HepG2 (cell line): Measurements from ENCODE around the gene TEKTIP1. TPM values are rescaled to one million over a fixed set of nuclear protein-coding genes. Genes with fewer than 3 reads are reported as not detected.

Experiments
- HNRNPUL1 ChIP-seq: fragments of 200-400 bp; formaldehyde crosslinking; IDR thresholded peaks from 2 replicates; pipeline ENCODE4 v1.6.1; 2017; ENCODE audit warnings: low read depth, mild to moderate bottlenecking, low read length, moderate library complexity
- RBM22 ChIP-seq: fragments of 200-400 bp; formaldehyde crosslinking; optimal IDR thresholded peaks from 2 replicates; pipeline ENCODE3; 2017; ENCODE audit warnings: mild to moderate bottlenecking, low read length, moderate library complexity
- REST ChIP-seq, 2 experiments: IDR thresholded peaks; 2 replicates each; pipeline ENCODE4 v1.6.1; 2011 to 2012; ENCODE audit warnings: low read length in 2 of 2, borderline replicate concordance in 1 of 2, low read depth in 1 of 2, mild to moderate bottlenecking in 1 of 2, moderate library complexity in 1 of 2
- SIN3A ChIP-seq: IDR thresholded peaks from 2 replicates; pipeline ENCODE4 v1.6.1; 2011; ENCODE audit warnings: low read depth, mild to moderate bottlenecking, control low read depth, low read length, borderline replicate concordance
- ZNF556 ChIP-seq: sonication (generic); formaldehyde crosslinking; IDR thresholded peaks from 2 replicates; pipeline ENCODE4 v1.4.0; 2020; ENCODE audit warnings: mild to moderate bottlenecking, missing genetic modification reagents, borderline replicate concordance
- ZNF770 ChIP-seq: sonication (generic); formaldehyde crosslinking; IDR thresholded peaks from 2 replicates; pipeline ENCODE4 v1.5.0; 2020; ENCODE audit warnings: mild to moderate bottlenecking, missing genetic modification reagents
- polyA plus RNA-seq, 8 experiments: library from polyadenylated mRNA; depleted of rRNA in 3 of 8; stranded (reverse) in 7 of 8; unstranded in 1 of 8; fragments of >200 nt; fragmentation: Illumina TruSeq in 4 of 8; extraction: Trizol in 4 of 8; gene quantifications; 2 replicates each; pipeline versions ENCODE4 v1.2.1 to v1.2.3, GENCODE V29; 2011 to 2016; ENCODE audit warnings: low read depth in 4 of 8, missing spikeins in 1 of 8, mixed read lengths in 1 of 8; ENCODE audit not compliant: insufficient read depth in 1 of 8
- total RNA-seq, 5 experiments: library from RNA; depleted of rRNA; stranded (reverse); fragments of >200 nt; fragmentation: Illumina TruSeq; extraction: Trizol; gene quantifications; 2 replicates each; pipeline ENCODE4 v1.2.3, GENCODE V29; 2016; ENCODE audit warnings: low read depth in 1 of 5
- TF ChIP-seq, protein P1 (sequence below): sonication (generic); formaldehyde crosslinking; IDR thresholded peaks from 2 replicates; pipeline ENCODE4 v1.5.1; 2020; ENCODE audit warnings: missing genetic modification reagents, mild to moderate bottlenecking, borderline replicate concordance
- TF ChIP-seq, protein P2 (sequence below): fragments of 450-650 bp; IDR thresholded peaks from 2 replicates; pipeline ENCODE4 v1.6.1; 2017
- TF ChIP-seq, protein P3 (sequence below): sonication (generic); formaldehyde crosslinking; IDR thresholded peaks from 2 replicates; pipeline ENCODE4 v1.4.0; 2020; ENCODE audit warnings: missing genetic modification reagents
- TF ChIP-seq, protein P4 (sequence below): IDR thresholded peaks from 2 replicates; pipeline ENCODE4 v1.6.1; 2016

The TEKTIP1 gene
- total and polyA plus RNA-seq, 2 of the 13 experiments (the other 11 are each of a cell fraction or from before 2014, with no cell fraction given), result not detected

GRCh38 chr19:3549816-3550215 is 10.8 kb downstream of the TEKTIP1 start (continued):
- TF ChIP-seq, protein P1, sequence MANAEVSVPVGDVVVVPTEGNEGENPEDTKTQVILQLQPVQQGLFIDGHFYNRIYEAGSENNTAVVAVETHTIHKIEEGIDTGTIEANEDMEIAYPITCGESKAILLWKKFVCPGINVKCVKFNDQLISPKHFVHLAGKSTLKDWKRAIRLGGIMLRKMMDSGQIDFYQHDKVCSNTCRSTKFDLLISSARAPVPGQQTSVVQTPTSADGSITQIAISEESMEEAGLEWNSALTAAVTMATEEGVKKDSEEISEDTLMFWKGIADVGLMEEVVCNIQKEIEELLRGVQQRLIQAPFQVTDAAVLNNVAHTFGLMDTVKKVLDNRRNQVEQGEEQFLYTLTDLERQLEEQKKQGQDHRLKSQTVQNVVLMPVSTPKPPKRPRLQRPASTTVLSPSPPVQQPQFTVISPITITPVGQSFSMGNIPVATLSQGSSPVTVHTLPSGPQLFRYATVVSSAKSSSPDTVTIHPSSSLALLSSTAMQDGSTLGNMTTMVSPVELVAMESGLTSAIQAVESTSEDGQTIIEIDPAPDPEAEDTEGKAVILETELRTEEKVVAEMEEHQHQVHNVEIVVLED (CRISPR knock-in tag), result no peak
- TF ChIP-seq ZNF770 (CRISPR knock-in tag) (no peak), SIN3A (no peak), HNRNPUL1 (no peak), ZNF556 (CRISPR knock-in tag) (no peak), RBM22 (no peak), REST (IDR thresholded peaks at IDR 0.05; ENCODE audit: borderline replicate concordance in 1 of 2, low read depth in 1 of 2, low read length in 2 of 2) (no peak)
- TF ChIP-seq, protein P2, sequence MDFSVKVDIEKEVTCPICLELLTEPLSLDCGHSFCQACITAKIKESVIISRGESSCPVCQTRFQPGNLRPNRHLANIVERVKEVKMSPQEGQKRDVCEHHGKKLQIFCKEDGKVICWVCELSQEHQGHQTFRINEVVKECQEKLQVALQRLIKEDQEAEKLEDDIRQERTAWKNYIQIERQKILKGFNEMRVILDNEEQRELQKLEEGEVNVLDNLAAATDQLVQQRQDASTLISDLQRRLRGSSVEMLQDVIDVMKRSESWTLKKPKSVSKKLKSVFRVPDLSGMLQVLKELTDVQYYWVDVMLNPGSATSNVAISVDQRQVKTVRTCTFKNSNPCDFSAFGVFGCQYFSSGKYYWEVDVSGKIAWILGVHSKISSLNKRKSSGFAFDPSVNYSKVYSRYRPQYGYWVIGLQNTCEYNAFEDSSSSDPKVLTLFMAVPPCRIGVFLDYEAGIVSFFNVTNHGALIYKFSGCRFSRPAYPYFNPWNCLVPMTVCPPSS, result no peak
- TF ChIP-seq, protein P3, sequence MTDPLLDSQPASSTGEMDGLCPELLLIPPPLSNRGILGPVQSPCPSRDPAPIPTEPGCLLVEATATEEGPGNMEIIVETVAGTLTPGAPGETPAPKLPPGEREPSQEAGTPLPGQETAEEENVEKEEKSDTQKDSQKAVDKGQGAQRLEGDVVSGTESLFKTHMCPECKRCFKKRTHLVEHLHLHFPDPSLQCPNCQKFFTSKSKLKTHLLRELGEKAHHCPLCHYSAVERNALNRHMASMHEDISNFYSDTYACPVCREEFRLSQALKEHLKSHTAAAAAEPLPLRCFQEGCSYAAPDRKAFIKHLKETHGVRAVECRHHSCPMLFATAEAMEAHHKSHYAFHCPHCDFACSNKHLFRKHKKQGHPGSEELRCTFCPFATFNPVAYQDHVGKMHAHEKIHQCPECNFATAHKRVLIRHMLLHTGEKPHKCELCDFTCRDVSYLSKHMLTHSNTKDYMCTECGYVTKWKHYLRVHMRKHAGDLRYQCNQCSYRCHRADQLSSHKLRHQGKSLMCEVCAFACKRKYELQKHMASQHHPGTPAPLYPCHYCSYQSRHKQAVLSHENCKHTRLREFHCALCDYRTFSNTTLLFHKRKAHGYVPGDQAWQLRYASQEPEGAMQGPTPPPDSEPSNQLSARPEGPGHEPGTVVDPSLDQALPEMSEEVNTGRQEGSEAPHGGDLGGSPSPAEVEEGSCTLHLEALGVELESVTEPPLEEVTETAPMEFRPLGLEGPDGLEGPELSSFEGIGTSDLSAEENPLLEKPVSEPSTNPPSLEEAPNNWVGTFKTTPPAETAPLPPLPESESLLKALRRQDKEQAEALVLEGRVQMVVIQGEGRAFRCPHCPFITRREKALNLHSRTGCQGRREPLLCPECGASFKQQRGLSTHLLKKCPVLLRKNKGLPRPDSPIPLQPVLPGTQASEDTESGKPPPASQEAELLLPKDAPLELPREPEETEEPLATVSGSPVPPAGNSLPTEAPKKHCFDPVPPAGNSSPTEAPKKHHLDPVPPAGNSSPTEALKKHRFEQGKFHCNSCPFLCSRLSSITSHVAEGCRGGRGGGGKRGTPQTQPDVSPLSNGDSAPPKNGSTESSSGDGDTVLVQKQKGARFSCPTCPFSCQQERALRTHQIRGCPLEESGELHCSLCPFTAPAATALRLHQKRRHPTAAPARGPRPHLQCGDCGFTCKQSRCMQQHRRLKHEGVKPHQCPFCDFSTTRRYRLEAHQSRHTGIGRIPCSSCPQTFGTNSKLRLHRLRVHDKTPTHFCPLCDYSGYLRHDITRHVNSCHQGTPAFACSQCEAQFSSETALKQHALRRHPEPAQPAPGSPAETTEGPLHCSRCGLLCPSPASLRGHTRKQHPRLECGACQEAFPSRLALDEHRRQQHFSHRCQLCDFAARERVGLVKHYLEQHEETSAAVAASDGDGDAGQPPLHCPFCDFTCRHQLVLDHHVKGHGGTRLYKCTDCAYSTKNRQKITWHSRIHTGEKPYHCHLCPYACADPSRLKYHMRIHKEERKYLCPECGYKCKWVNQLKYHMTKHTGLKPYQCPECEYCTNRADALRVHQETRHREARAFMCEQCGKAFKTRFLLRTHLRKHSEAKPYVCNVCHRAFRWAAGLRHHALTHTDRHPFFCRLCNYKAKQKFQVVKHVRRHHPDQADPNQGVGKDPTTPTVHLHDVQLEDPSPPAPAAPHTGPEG (CRISPR knock-in tag), result no peak
- TF ChIP-seq, protein P4, sequence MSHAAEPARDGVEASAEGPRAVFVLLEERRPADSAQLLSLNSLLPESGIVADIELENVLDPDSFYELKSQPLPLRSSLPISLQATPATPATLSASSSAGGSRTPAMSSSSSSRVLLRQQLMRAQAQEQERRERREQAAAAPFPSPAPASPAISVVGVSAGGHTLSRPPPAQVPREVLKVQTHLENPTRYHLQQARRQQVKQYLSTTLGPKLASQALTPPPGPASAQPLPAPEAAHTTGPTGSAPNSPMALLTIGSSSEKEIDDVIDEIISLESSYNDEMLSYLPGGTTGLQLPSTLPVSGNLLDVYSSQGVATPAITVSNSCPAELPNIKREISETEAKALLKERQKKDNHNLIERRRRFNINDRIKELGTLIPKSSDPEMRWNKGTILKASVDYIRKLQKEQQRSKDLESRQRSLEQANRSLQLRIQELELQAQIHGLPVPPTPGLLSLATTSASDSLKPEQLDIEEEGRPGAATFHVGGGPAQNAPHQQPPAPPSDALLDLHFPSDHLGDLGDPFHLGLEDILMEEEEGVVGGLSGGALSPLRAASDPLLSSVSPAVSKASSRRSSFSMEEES, result no peak
- TF ChIP-seq, all 625 proteins: peak for 0
